Measurements from ENCODE around the gene SLC9A7. TPM values are rescaled to one million over a fixed set of nuclear protein-coding genes. Genes with fewer than 3 reads are reported as not detected.

Gene SLC9A7
- total RNA-seq, 4 donors from 2014 or later = 5.5 to 11.1 (median 7.3) TPM

- WGBS, 2 donors = 33% methylated on average over 1 of the region's 1 CpG
- Histone ChIP-seq H3K36me3 (no peaks in the 10 kb centered on the region), H3K27me3 (no peaks in the 10 kb centered on the region), H3K4me3 (no peak overlapping the region), H3K27ac (no peak overlapping the region), H3K9me3 (no peaks in the 10 kb centered on the region), H3K4me1 (no peaks in the 10 kb centered on the region)
- TF ChIP-seq CTCF (IDR thresholded peaks at IDR 0.05) (no peak), EP300 (IDR thresholded peaks at IDR 0.05) (no peak), POLR2A (IDR thresholded peaks at IDR 0.05) (no peak)
- no peak for DNase-seq (ENCODE audit: low spot score in 2 of 2)
These were observed 46.2 kb downstream of the SLC9A7 start for GRCh38 chrX:46712764-46713163.

- Histone ChIP-seq H3K4me1 (no peaks in the 10 kb centered on the region), H3K27me3 (no peaks in the 10 kb centered on the region), H3K36me3 (no peaks in the 10 kb centered on the region), H3K27ac (no peak overlapping the region), H3K9me3 (no peaks in the 10 kb centered on the region), H3K4me3 (no peak overlapping the region)
- 60 to 61% methylated on average over 8 of the region's 8 CpGs for WGBS, 2 donors
- TF ChIP-seq CTCF (IDR thresholded peaks at IDR 0.05) = no peak
- no peak for DNase-seq (ENCODE audit: low spot score in 2 of 2)
These were observed 47.8 kb downstream of the SLC9A7 start for GRCh38 chrX:46710927-46711623.

GRCh38 chrX:46710425-46710824 lies 48.5 kb downstream of the SLC9A7 start:
- no peak for TF ChIP-seq EP300 (IDR thresholded peaks at IDR 0.05)
- Histone ChIP-seq H3K4me1 (no peaks in the 10 kb centered on the region), H3K27ac (no peak overlapping the region), H3K27me3 (no peaks in the 10 kb centered on the region), H3K36me3 (no peaks in the 10 kb centered on the region), H3K4me3 (no peak overlapping the region), H3K9me3 (no peaks in the 10 kb centered on the region)
- WGBS, 2 donors = 13 to 42% methylated on average over 1 of the region's 1 CpG
- no peak for DNase-seq (ENCODE audit: low spot score in 2 of 2)

- no peak overlapping the region for H3K4me3 ChIP-seq
- H3K9me3 ChIP-seq = no peaks in the 10 kb centered on the region
- TF ChIP-seq EP300 (IDR thresholded peaks at IDR 0.05) = no peak
- TF ChIP-seq CTCF (IDR thresholded peaks at IDR 0.05) = no peak
- TF ChIP-seq POLR2A (IDR thresholded peaks at IDR 0.05) = no peak
- DNase-seq (ENCODE audit: low spot score in 2 of 2) = no peak
- H3K36me3 ChIP-seq = no peaks in the 10 kb centered on the region
- H3K27ac ChIP-seq = no peak overlapping the region
- WGBS, 2 donors = 86 to 89% methylated on average over 9 of the region's 9 CpGs
- H3K27me3 ChIP-seq = no peaks in the 10 kb centered on the region
- H3K4me1 ChIP-seq = no peaks in the 10 kb centered on the region
These were observed 51.5 kb downstream of the SLC9A7 start for GRCh38 chrX:46707274-46707965.

GRCh38 chrX:46704767-46705386 lies 54.0 kb downstream of the SLC9A7 start:
- H3K4me1 ChIP-seq = no peaks in the 10 kb centered on the region
- TF ChIP-seq POLR2A (IDR thresholded peaks at IDR 0.05) (no peak), CTCF (IDR thresholded peaks at IDR 0.05) (no peak), EP300 (IDR thresholded peaks at IDR 0.05) (no peak)

More at GRCh38 chrX:46704767-46705386, 54.0 kb downstream of the SLC9A7 start:
- no peaks in the 10 kb centered on the region for H3K27me3 ChIP-seq
- H3K27ac ChIP-seq = no peak overlapping the region
- H3K9me3 ChIP-seq = no peaks in the 10 kb centered on the region
- 71 to 84% methylated on average over 3 of the region's 3 CpGs for WGBS, 2 donors
- no peak overlapping the region for H3K4me3 ChIP-seq
- no peaks in the 10 kb centered on the region for H3K36me3 ChIP-seq
- DNase-seq (ENCODE audit: low spot score in 2 of 2) = no peak

Measured in tibial nerve (tissue), 4 donors.